Cardiac septum (tissue), 1 donor: ENCODE results near the gene CBLL2. TPM values are rescaled to one million over a fixed set of nuclear protein-coding genes. Genes with fewer than 3 reads are reported as not detected.

ENCODE experiments used
- total RNA-seq: library from RNA; stranded (reverse); fragmentation: NEBNext Ultra II Directional; extraction: Animal tissue kit (Norgen Biotek cat#: 25700); gene quantifications from one replicate; pipeline ENCODE4 v1.2.1, GENCODE V29; 2021
- donor health status: DM: no; HTN: no; CAD: no.

Gene CBLL2
- total RNA-seq, 1 donor from 2014 or later = not detected

Other genes with a start within 250 kb of the CBLL2 start
- 0.11 TPM for gene PHEX, start 240.6 kb upstream of the CBLL2 start, total RNA-seq